Measurements from ENCODE around the gene ARTN.

- no peak for TF ChIP-seq POLR2AphosphoS5 (IDR thresholded peaks at IDR 0.05)
- TF ChIP-seq, protein P1, sequence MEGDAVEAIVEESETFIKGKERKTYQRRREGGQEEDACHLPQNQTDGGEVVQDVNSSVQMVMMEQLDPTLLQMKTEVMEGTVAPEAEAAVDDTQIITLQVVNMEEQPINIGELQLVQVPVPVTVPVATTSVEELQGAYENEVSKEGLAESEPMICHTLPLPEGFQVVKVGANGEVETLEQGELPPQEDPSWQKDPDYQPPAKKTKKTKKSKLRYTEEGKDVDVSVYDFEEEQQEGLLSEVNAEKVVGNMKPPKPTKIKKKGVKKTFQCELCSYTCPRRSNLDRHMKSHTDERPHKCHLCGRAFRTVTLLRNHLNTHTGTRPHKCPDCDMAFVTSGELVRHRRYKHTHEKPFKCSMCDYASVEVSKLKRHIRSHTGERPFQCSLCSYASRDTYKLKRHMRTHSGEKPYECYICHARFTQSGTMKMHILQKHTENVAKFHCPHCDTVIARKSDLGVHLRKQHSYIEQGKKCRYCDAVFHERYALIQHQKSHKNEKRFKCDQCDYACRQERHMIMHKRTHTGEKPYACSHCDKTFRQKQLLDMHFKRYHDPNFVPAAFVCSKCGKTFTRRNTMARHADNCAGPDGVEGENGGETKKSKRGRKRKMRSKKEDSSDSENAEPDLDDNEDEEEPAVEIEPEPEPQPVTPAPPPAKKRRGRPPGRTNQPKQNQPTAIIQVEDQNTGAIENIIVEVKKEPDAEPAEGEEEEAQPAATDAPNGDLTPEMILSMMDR (IDR thresholded peaks at IDR 0.05), result no peak
These were observed 44.6 kb downstream of the ARTN start for GRCh38 chr1:43978264-43978550.
